ENCODE data around the gene DCK. TPM values are rescaled to one million over a fixed set of nuclear protein-coding genes. Genes with fewer than 3 reads are reported as not detected.
A peak's percentile ranks its signal among the peaks of the same experiment; 100 is the strongest.
"Not testable (repeated sequence)": the region's sequence is repeated elsewhere in the genome, so short reads cannot be mapped to it uniquely, and the experiment has no call there.

The DCK gene
- total RNA-seq, 1 experiment from 2014 or later, result 13.9 TPM

GRCh38 chr4:71027611-71028010 is 34.2 kb downstream of the DCK start:
- Histone ChIP-seq H3K36me3 (peaks cover 5% of the 10 kb centered on the region), H3K27me3 (no peaks in the 10 kb centered on the region)
- DNase-seq, result no peak

GRCh38 chr4:71029504-71029903 is 36.1 kb downstream of the DCK start:
- no peaks in the 10 kb centered on the region for H3K9me3 ChIP-seq
- H3K36me3 ChIP-seq, result peaks cover 5% of the 10 kb centered on the region
- DNase-seq, result no peak
- no peaks in the 10 kb centered on the region for H3K27me3 ChIP-seq
- H3K4me3 ChIP-seq, result no peak overlapping the region

More at GRCh38 chr4:71027611-71028010, 34.2 kb downstream of the DCK start:
- Histone ChIP-seq H3K9me3 (no peaks in the 10 kb centered on the region), H3K4me3 (no peak overlapping the region)

GRCh38 chr4:71032106-71032505 is 38.7 kb downstream of the DCK start:
- not testable (repeated sequence) for H3K36me3 ChIP-seq, H3K4me3 ChIP-seq, H3K9me3 ChIP-seq, H3K27me3 ChIP-seq
- DNase-seq, result peak; percentile 35

- H3K27me3 ChIP-seq, result no peaks in the 10 kb centered on the region
- H3K36me3 ChIP-seq, result no peaks in the 10 kb centered on the region
- no peak overlapping the region for H3K4me3 ChIP-seq
- DNase-seq, result no peak
- no peaks in the 10 kb centered on the region for H3K9me3 ChIP-seq
Measured at GRCh38 chr4:71045256-71045655, 51.8 kb downstream of the DCK start.

DNA sequence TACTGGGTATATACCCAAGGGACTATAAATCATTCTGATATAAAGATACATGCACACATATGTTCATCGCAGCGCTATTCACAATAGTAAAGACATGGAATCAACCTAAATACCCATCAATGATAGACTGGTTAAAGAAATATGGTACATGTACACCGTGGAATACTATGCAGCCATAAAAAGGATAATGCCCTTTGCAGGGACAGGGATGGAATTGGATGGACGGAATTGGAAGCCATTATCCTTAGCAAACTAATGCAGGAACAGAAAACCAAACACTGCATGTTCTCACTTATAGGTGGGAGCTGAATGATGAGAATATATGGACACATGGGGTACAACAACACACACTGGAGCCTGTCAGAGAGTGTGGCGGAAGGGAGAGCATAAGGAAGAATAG is 55.9 kb downstream of the DCK start:
- H3K27me3 ChIP-seq, result no peaks in the 10 kb centered on the region
- H3K9me3 ChIP-seq, result no peaks in the 10 kb centered on the region
- no peak overlapping the region for H3K4me3 ChIP-seq
- DNase-seq, result no peak
- no peaks in the 10 kb centered on the region for H3K36me3 ChIP-seq

DNA sequence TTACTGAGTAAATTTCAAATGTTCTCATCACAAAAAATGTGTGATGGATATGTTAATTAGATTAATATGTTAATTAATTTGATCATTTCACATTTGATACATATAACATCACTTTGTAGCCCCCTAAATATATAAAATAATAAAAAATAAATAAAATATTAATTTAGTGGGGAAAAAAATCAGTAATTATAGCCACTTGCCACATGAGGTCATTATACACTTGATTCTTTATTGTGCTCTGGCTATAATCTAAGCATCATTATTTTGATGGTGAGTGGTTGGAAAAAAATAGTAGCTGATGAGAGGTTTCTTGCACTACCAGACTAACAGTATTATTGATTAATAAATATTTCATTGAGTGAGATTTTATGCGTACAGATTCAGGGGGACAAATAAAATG is 57.4 kb downstream of the DCK start:
- no peak for DNase-seq
- Histone ChIP-seq H3K4me3 (no peak overlapping the region), H3K9me3 (no peaks in the 10 kb centered on the region), H3K36me3 (no peaks in the 10 kb centered on the region), H3K27me3 (no peaks in the 10 kb centered on the region)

- Histone ChIP-seq H3K9me3 (no peaks in the 10 kb centered on the region), H3K36me3 (no peaks in the 10 kb centered on the region), H3K27me3 (no peaks in the 10 kb centered on the region), H3K4me3 (no peak overlapping the region)
- no peak for DNase-seq
Measured at GRCh38 chr4:71052034-71052433, 58.6 kb downstream of the DCK start.

- no peaks in the 10 kb centered on the region for H3K9me3 ChIP-seq
- no peak overlapping the region for H3K4me3 ChIP-seq
- no peaks in the 10 kb centered on the region for H3K27me3 ChIP-seq
- H3K36me3 ChIP-seq, result no peaks in the 10 kb centered on the region
- DNase-seq, result no peak
Measured at GRCh38 chr4:71052716-71053115, 59.3 kb downstream of the DCK start.

- not testable (repeated sequence) for H3K9me3 ChIP-seq, H3K36me3 ChIP-seq, H3K4me3 ChIP-seq, DNase-seq, H3K27me3 ChIP-seq
Measured at GRCh38 chr4:71053613-71054012, 60.2 kb downstream of the DCK start.

DNA sequence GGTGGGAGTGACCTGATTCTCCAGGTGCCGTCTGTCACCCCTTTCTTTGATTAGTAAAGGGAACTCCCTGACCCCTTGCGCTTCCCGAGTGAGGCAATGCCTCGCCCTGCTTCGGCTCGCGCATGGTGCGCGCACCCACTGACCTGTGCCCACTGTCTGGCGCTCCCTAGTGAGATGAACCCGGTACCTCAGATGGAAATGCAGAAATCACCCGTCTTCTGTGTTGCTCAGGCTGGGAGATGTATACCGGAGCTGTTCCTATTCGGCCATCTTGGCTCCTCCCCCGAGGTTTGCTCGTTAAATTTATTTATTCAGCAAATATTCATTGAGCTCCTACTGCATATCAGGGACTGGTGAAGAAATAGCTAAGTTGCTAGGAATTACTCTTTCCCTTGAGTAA is 66.1 kb downstream of the DCK start:
- not testable (repeated sequence) for H3K36me3 ChIP-seq, DNase-seq, H3K4me3 ChIP-seq, H3K27me3 ChIP-seq, H3K9me3 ChIP-seq

DNA sequence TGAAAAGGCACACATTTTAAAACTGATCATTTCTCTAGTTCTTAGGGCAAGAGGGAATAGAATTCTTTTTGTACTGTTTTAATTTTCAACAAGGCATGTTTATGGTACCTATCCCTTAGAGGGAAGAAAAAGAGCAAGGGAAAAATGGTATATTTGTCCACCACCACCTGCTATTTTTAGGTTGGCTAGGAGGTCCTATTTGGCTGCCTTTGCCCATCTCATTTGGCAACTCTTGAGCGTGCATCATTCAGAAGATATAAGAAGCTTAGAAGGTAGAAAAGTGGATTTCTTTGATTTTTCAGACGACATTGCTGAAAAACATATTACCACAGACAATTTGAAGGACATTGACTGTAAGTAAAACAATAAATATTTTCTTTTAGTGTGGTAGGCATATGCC is 69.0 kb downstream of the DCK start:
- no peaks in the 10 kb centered on the region for H3K27me3 ChIP-seq
- no peaks in the 10 kb centered on the region for H3K9me3 ChIP-seq
- no peaks in the 10 kb centered on the region for H3K36me3 ChIP-seq
- no peak for DNase-seq
- H3K4me3 ChIP-seq, result no peak overlapping the region

DNA sequence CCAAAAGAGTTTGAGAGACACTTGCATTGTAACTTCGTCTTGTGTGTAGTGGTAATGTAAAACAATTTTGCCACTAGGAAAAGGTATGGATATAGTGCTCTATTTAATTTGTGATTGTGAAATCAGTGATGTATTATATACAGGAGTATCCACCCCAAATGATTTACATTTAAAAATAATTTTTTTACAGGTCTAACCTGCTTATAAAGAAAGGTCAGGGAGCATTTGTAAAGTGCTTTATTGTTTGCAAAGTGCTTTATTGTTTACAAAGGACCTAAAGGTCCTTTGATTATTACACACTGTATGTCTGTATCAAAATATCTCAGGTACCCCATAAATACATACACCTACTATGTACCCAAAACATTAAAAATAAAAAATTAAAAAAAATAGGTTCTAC is 70.3 kb downstream of the DCK start:
- H3K36me3 ChIP-seq, result no peaks in the 10 kb centered on the region
- no peak overlapping the region for H3K4me3 ChIP-seq
- no peak for DNase-seq
- no peaks in the 10 kb centered on the region for H3K9me3 ChIP-seq
- no peaks in the 10 kb centered on the region for H3K27me3 ChIP-seq

DNA sequence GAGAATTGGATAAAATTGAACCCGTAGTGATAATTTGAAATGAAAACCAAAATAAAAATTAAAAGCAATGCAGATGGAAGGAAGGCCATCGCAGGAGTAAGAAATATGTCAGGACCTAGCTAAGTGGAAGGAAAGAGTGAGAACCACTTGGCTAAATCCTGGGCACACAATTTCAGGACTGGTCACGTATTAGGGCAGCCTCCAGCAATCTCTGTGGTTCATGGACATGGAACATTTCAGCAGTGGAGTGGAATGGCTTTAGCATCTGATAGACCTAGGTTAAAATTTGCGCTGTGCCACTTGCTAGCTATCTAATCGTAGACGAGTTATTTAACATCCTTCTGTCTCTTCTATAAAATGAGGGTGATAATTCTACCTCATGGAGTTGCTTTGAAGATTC is 71.1 kb downstream of the DCK start:
- no peak for DNase-seq
- no peaks in the 10 kb centered on the region for H3K27me3 ChIP-seq
- H3K36me3 ChIP-seq, result no peaks in the 10 kb centered on the region
- no peak overlapping the region for H3K4me3 ChIP-seq
- no peaks in the 10 kb centered on the region for H3K9me3 ChIP-seq

GRCh38 chr4:71065991-71066510 is 72.6 kb downstream of the DCK start:
- no peaks in the 10 kb centered on the region for H3K27me3 ChIP-seq
- no peak for DNase-seq
- no peaks in the 10 kb centered on the region for H3K36me3 ChIP-seq
- no peaks in the 10 kb centered on the region for H3K9me3 ChIP-seq
- H3K4me3 ChIP-seq, result no peak overlapping the region

DNA sequence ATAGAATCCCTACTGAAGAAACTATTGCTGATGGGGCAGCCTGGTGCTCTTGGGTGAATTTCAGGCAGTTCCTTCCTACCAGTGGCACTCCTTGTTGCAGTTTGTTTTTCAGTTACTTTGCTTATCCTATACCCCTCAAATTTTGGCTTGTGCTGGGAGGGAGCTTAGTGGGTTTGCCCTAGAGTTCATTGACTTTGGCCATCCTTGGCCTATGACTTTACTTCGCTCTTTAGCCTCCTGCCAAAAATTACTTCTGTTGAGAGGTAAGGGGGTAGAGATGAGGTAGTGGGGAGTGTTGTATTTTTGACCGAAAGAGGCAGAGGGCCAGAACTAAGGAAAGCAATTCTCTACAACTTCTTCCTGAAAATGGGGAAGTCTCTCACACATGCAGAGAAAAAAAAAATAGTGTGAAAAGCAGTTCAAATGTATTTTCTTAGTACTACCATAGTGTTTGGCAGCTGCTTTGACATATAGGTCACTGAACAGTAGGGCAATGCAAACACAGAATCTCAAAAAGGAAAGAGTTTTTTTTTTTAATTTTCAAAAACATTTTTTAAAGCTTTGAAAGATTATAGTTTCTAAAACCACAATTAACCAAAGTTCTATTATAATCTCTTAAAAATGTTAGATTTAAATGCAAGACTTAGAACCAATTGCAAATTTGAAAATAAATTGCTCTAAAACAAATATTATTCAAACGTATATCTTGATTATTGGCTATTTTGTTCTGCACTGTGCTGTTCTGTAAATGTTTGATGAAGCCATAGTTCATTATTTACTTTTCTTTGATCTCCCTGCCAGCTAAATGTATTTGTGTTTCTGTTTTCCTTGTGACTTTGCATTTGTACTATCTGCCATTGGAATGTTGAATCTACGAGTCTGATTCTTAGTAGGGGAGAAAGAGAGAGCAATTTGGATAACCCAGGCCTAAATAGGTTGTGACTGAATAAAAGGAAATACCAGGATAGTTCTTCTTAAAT is 73.6 kb downstream of the DCK start:
- Histone ChIP-seq H3K4me3 (no peak overlapping the region), H3K9me3 (no peaks in the 10 kb centered on the region), H3K36me3 (no peaks in the 10 kb centered on the region), H3K27me3 (no peaks in the 10 kb centered on the region)
- no peak for DNase-seq

DNA sequence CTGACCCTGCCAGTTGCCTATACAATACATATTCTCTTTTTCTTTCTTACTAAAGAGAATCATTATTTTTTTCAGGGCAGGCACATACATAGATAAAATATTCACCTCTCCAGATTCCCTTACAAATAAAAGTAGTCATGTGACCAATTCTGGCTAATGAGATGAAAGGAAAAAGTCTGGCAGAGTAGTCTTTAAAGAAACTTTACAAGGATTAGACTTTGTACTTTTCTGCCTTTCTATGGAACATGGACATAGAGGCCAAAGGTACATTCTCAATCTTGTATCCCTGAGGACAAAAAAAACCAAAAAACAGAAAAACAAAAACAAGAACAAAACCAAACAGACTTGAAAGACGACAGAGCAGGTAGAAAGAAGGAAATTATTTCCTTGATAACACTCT is 75.6 kb downstream of the DCK start:
- no peak for DNase-seq
- Histone ChIP-seq H3K4me3 (no peak overlapping the region), H3K9me3 (no peaks in the 10 kb centered on the region), H3K36me3 (no peaks in the 10 kb centered on the region), H3K27me3 (no peaks in the 10 kb centered on the region)

DNA sequence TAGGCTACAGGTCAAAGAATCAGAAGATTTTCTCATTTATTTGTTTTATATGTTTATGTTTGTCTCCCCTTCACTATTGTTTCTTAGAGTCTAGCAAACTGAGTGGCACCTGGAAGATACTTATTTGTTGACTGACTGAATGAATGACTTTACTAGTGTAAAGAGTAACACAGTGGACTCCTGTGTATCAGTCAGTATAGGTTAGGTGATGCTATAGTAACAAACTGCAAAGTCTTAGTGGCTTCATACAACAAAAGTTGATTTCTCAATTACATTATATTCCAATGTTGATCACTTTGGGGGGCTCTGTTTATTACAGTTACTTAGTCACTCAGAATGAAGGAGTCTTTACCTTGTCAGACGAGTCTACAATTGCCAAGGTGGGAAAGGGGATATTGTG is 76.6 kb downstream of the DCK start:
- H3K27me3 ChIP-seq, result no peaks in the 10 kb centered on the region
- no peak overlapping the region for H3K4me3 ChIP-seq
- H3K9me3 ChIP-seq, result no peaks in the 10 kb centered on the region
- no peak for DNase-seq
- H3K36me3 ChIP-seq, result no peaks in the 10 kb centered on the region
